IPS-15b (cell line): ENCODE results near the gene LHX3.
"Not testable (repeated sequence)": the region's sequence is repeated elsewhere in the genome, so short reads cannot be mapped to it uniquely, and the experiment has no call there.

Source experiments
- H3K27me3 ChIP-seq: one replicate; pipeline ENCODE4 v1.6.1; 2013; ENCODE audit warnings: low read length; ENCODE audit not compliant: control insufficient read depth, insufficient read depth
- H3K36me3 ChIP-seq: one replicate; pipeline ENCODE4 v1.6.1; 2013; ENCODE audit warnings: low read length; ENCODE audit not compliant: control insufficient read depth, insufficient read depth
- H3K4me1 ChIP-seq: one replicate; pipeline ENCODE4 v1.6.1; 2013; ENCODE audit warnings: mild to moderate bottlenecking, low read length; ENCODE audit not compliant: control insufficient read depth, insufficient read depth
- H3K4me3 ChIP-seq: one replicate; pipeline ENCODE4 v1.5.1; 2013; ENCODE audit warnings: low read depth, low read length
- H3K9ac ChIP-seq: one replicate; pipeline ENCODE4 v1.6.1; 2013; ENCODE audit warnings: low read depth, mild to moderate bottlenecking, low read length
- H3K9me3 ChIP-seq: one replicate; pipeline ENCODE4 v1.6.1; 2013; ENCODE audit warnings: mild to moderate bottlenecking, low read length; ENCODE audit not compliant: control insufficient read depth, insufficient read depth

Gene LHX3

GRCh38 chr9:136239135-136239982 lies 34.4 kb upstream of the LHX3 start:
- no peaks in the 10 kb centered on the region for H3K27me3 ChIP-seq
- H3K36me3 ChIP-seq: peaks cover 25% of the 10 kb centered on the region
- H3K9me3 ChIP-seq: no peaks in the 10 kb centered on the region
- no peak overlapping the region for H3K4me3 ChIP-seq
- H3K4me1 ChIP-seq: peaks cover 5% of the 10 kb centered on the region
- no peak overlapping the region for H3K9ac ChIP-seq

GRCh38 chr9:136238342-136238732 lies 33.4 kb upstream of the LHX3 start:
- H3K9ac ChIP-seq: no peak overlapping the region

GRCh38 chr9:136237486-136238341 lies 32.8 kb upstream of the LHX3 start:
- no peak overlapping the region for H3K9ac ChIP-seq
- H3K27me3 ChIP-seq: no peaks in the 10 kb centered on the region
- H3K4me3 ChIP-seq: no peak overlapping the region
- H3K9me3 ChIP-seq: no peaks in the 10 kb centered on the region
- no peaks in the 10 kb centered on the region for H3K4me1 ChIP-seq
- H3K36me3 ChIP-seq: peaks cover 25% of the 10 kb centered on the region

More at GRCh38 chr9:136238342-136238732, 33.4 kb upstream of the LHX3 start:
- no peaks in the 10 kb centered on the region for H3K27me3 ChIP-seq
- H3K9me3 ChIP-seq: no peaks in the 10 kb centered on the region
- H3K36me3 ChIP-seq: peaks cover 25% of the 10 kb centered on the region
- H3K4me3 ChIP-seq: no peak overlapping the region
- H3K4me1 ChIP-seq: no peaks in the 10 kb centered on the region

GRCh38 chr9:136236471-136237410 lies 31.8 kb upstream of the LHX3 start:
- not testable (repeated sequence) for H3K9me3 ChIP-seq, H3K27me3 ChIP-seq, H3K9ac ChIP-seq, H3K4me3 ChIP-seq, H3K4me1 ChIP-seq
- peaks cover 24% of the 10 kb centered on the region for H3K36me3 ChIP-seq

- peaks cover 22% of the 10 kb centered on the region for H3K36me3 ChIP-seq
- H3K9ac ChIP-seq: no peak overlapping the region
- H3K27me3 ChIP-seq: no peaks in the 10 kb centered on the region
- no peaks in the 10 kb centered on the region for H3K4me1 ChIP-seq
- no peak overlapping the region for H3K4me3 ChIP-seq
- no peaks in the 10 kb centered on the region for H3K9me3 ChIP-seq
Observed at GRCh38 chr9:136235709-136236455, 31.0 kb upstream of the LHX3 start.

GRCh38 chr9:136235171-136235570 lies 30.2 kb upstream of the LHX3 start:
- H3K4me1 ChIP-seq: no peaks in the 10 kb centered on the region
- peaks cover 22% of the 10 kb centered on the region for H3K36me3 ChIP-seq
- H3K9ac ChIP-seq: no peak overlapping the region

GRCh38 chr9:136234597-136234996 lies 29.7 kb upstream of the LHX3 start:
- Histone ChIP-seq H3K36me3 (peaks cover 22% of the 10 kb centered on the region), H3K9ac (no peak overlapping the region), H3K27me3 (no peaks in the 10 kb centered on the region), H3K4me3 (no peak overlapping the region), H3K9me3 (no peaks in the 10 kb centered on the region), H3K4me1 (no peaks in the 10 kb centered on the region)

More at GRCh38 chr9:136235171-136235570, 30.2 kb upstream of the LHX3 start:
- Histone ChIP-seq H3K4me3 (no peak overlapping the region), H3K27me3 (no peaks in the 10 kb centered on the region), H3K9me3 (no peaks in the 10 kb centered on the region)

- Histone ChIP-seq H3K9ac (no peak overlapping the region), H3K4me1 (no peaks in the 10 kb centered on the region), H3K27me3 (no peaks in the 10 kb centered on the region), H3K36me3 (peaks cover 22% of the 10 kb centered on the region), H3K4me3 (no peak overlapping the region), H3K9me3 (no peaks in the 10 kb centered on the region)
Observed at GRCh38 chr9:136233868-136234267, 28.9 kb upstream of the LHX3 start.

- Histone ChIP-seq H3K36me3 (peaks cover 22% of the 10 kb centered on the region), H3K27me3 (no peaks in the 10 kb centered on the region), H3K4me3 (no peak overlapping the region), H3K9me3 (no peaks in the 10 kb centered on the region), H3K4me1 (no peaks in the 10 kb centered on the region), H3K9ac (no peak overlapping the region)
Observed at GRCh38 chr9:136233411-136233810, 28.5 kb upstream of the LHX3 start.

GRCh38 chr9:136232969-136233368 lies 28.0 kb upstream of the LHX3 start:
- no peak overlapping the region for H3K4me3 ChIP-seq
- H3K9ac ChIP-seq: no peak overlapping the region
- H3K36me3 ChIP-seq: peaks cover 24% of the 10 kb centered on the region
- H3K9me3 ChIP-seq: no peaks in the 10 kb centered on the region
- no peaks in the 10 kb centered on the region for H3K27me3 ChIP-seq
- no peaks in the 10 kb centered on the region for H3K4me1 ChIP-seq
